Measurements from ENCODE around the gene TIMM17B. TPM values are rescaled to one million over a fixed set of nuclear protein-coding genes. Genes with fewer than 3 reads are reported as not detected.
A peak's percentile ranks its signal among the peaks of the same experiment; 100 is the strongest.
"Not testable (repeated sequence)": the region's sequence is repeated elsewhere in the genome, so short reads cannot be mapped to it uniquely, and the experiment has no call there.

TIMM17B gene
- total RNA-seq, 1 donor from 2014 or later = 58.2 TPM

DNA sequence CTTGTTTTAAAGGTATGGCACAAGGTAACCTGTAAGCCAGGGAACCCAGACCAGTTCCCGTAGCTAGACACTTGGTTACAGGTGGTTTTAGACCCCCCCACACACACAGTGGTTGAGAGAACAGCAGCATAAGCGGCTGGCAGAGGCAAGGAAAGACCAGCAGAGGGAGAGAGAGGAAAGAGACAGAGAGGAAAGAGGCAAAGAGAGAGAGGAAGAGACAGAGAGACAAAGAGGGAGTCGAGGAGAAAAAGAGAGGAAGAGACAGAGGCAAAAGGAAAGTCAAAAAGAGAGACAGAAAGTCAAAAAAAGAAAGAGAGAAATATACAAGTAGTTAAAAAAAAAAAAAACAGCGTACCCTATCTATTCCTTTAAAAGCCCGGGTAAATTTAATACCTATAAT is 42.7 kb downstream of the TIMM17B start:
- Histone ChIP-seq H3K27me3 (ENCODE audit: insufficient read depth, low read length) (no peaks in the 10 kb centered on the region), H3K4me3 (ENCODE audit: insufficient read depth, low read depth, low read length) (no peak overlapping the region), H4K20me1 (ENCODE audit: insufficient read depth, low read length) (no peaks in the 10 kb centered on the region), H2AFZ (ENCODE audit: low read depth, low read length) (no peak overlapping the region), H3K4me1 (ENCODE audit: insufficient read depth, low read length) (no peaks in the 10 kb centered on the region), H3K9ac (ENCODE audit: low read length) (no peak overlapping the region), H3K36me3 (ENCODE audit: insufficient read depth, low read length) (no peaks in the 10 kb centered on the region), H3K79me2 (ENCODE audit: insufficient read depth, low read length) (no peaks in the 10 kb centered on the region), H3K9me3 (ENCODE audit: insufficient read depth, low read depth, low read length) (no peaks in the 10 kb centered on the region), H3K27ac (ENCODE audit: low read depth, low read length) (no peak overlapping the region), H3K4me2 (ENCODE audit: low read length) (no peak overlapping the region)
- FAIRE-seq (no peak), DNase-seq (ENCODE audit: low read depth) (no peak)
- Mint-ChIP-seq H3K9me3 (ENCODE audit: unreplicated experiment) (no peaks in the 10 kb centered on the region), H3K27ac (ENCODE audit: unreplicated experiment) (peak overlapping the region; percentile 69), H3K27me3 (ENCODE audit: low read depth, unreplicated experiment) (peaks cover 6% of the 10 kb centered on the region), H3K4me1 (ENCODE audit: low read depth, unreplicated experiment) (no peaks in the 10 kb centered on the region), H3K4me3 (ENCODE audit: unreplicated experiment) (no peak overlapping the region), H3K36me3 (ENCODE audit: low read depth, unreplicated experiment) (no peaks in the 10 kb centered on the region)
- TF ChIP-seq, protein P1, sequence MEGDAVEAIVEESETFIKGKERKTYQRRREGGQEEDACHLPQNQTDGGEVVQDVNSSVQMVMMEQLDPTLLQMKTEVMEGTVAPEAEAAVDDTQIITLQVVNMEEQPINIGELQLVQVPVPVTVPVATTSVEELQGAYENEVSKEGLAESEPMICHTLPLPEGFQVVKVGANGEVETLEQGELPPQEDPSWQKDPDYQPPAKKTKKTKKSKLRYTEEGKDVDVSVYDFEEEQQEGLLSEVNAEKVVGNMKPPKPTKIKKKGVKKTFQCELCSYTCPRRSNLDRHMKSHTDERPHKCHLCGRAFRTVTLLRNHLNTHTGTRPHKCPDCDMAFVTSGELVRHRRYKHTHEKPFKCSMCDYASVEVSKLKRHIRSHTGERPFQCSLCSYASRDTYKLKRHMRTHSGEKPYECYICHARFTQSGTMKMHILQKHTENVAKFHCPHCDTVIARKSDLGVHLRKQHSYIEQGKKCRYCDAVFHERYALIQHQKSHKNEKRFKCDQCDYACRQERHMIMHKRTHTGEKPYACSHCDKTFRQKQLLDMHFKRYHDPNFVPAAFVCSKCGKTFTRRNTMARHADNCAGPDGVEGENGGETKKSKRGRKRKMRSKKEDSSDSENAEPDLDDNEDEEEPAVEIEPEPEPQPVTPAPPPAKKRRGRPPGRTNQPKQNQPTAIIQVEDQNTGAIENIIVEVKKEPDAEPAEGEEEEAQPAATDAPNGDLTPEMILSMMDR (IDR thresholded peaks at IDR 0.05; ENCODE audit: insufficient read depth, low read depth, low read length) = no peak
- no peak for TF ChIP-seq EZH2 (IDR thresholded peaks at IDR 0.05; ENCODE audit: insufficient read depth, low read length)

DNA sequence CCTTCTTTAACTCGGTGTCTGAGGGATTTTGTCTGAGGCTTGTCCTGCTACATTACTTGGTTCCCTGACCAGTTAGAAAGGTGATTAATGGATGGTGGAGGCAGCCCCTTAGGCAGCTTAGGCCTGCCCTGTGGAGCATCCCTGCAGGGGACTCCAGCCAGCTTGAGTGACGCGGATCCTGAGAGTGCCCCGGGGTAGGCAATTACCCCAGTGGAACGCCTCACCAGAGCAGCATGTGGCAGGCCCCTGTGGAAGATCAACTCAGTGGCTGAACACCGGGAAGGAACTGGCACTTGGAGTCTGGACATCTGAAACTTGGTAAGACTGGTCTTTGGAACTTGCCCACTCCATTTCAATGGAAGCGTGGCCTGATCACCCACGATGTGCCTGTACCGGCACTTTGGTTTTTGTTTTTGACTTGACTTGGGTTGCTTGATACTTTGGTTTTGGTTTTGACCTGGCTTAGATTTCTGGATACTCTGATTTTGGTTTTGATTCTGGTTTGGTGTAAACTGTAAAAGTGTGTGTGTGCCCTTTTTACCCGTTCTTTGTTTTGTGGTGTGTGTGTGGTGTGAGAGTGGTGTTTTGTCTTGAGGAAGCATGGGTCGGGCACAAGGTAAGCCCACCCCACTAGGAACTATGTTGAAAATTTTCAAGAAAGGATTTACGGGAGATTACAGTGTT is 43.3 kb downstream of the TIMM17B start:
- not testable (repeated sequence) for H3K4me3 Mint-ChIP-seq (ENCODE audit: unreplicated experiment); H3K9me3 ChIP-seq (ENCODE audit: insufficient read depth, low read depth, low read length); H3K4me2 ChIP-seq (ENCODE audit: low read length); H3K79me2 ChIP-seq (ENCODE audit: insufficient read depth, low read length); H3K4me1 ChIP-seq (ENCODE audit: insufficient read depth, low read length); FAIRE-seq; H2AFZ ChIP-seq (ENCODE audit: low read depth, low read length); H3K9me3 Mint-ChIP-seq (ENCODE audit: unreplicated experiment); H3K27me3 Mint-ChIP-seq (ENCODE audit: low read depth, unreplicated experiment); H3K4me1 Mint-ChIP-seq (ENCODE audit: low read depth, unreplicated experiment); H3K4me3 ChIP-seq (ENCODE audit: insufficient read depth, low read depth, low read length); H3K27me3 ChIP-seq (ENCODE audit: insufficient read depth, low read length); H3K27ac ChIP-seq (ENCODE audit: low read depth, low read length); DNase-seq (ENCODE audit: low read depth); H3K36me3 Mint-ChIP-seq (ENCODE audit: low read depth, unreplicated experiment); H4K20me1 ChIP-seq (ENCODE audit: insufficient read depth, low read length); H3K9ac ChIP-seq (ENCODE audit: low read length); H3K36me3 ChIP-seq (ENCODE audit: insufficient read depth, low read length); H3K27ac Mint-ChIP-seq (ENCODE audit: unreplicated experiment)

DNA sequence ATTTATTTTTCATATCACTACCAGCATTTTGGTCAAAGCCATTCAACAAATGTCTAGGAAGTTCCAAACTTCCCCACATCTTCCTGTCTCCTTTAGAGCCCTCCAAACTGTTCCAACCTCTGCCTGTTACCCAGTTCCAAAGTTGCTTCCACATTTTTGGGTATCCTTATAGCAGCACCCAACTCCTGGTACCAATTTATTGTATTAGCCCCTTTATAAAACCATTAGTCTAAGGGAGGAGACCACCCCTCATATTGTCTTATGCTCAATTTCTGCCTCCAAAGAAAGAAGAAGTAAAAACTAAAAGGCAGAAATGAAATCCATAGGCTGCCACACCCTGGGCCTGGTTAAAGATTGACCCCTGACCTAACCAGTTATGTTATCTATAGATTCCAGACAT is 44.1 kb downstream of the TIMM17B start:
- not testable (repeated sequence) for H3K9ac ChIP-seq (ENCODE audit: low read length); FAIRE-seq; H3K4me3 ChIP-seq (ENCODE audit: insufficient read depth, low read depth, low read length); H3K36me3 ChIP-seq (ENCODE audit: insufficient read depth, low read length); H3K4me3 Mint-ChIP-seq (ENCODE audit: unreplicated experiment); H3K27me3 ChIP-seq (ENCODE audit: insufficient read depth, low read length); H3K9me3 ChIP-seq (ENCODE audit: insufficient read depth, low read depth, low read length); H3K79me2 ChIP-seq (ENCODE audit: insufficient read depth, low read length); H3K27ac ChIP-seq (ENCODE audit: low read depth, low read length); DNase-seq (ENCODE audit: low read depth); H3K27ac Mint-ChIP-seq (ENCODE audit: unreplicated experiment); H3K4me1 Mint-ChIP-seq (ENCODE audit: low read depth, unreplicated experiment); H2AFZ ChIP-seq (ENCODE audit: low read depth, low read length); H3K36me3 Mint-ChIP-seq (ENCODE audit: low read depth, unreplicated experiment); H3K27me3 Mint-ChIP-seq (ENCODE audit: low read depth, unreplicated experiment); H4K20me1 ChIP-seq (ENCODE audit: insufficient read depth, low read length); H3K4me1 ChIP-seq (ENCODE audit: insufficient read depth, low read length); H3K9me3 Mint-ChIP-seq (ENCODE audit: unreplicated experiment); H3K4me2 ChIP-seq (ENCODE audit: low read length)
